Breast epithelium (tissue), 3 donors: Measurements from ENCODE around the gene HTR3B.

Experiments used
- POLR2A ChIP-seq: fragments of 450-650 bp; IDR thresholded peaks from one replicate; pipeline ENCODE4 v1.6.1; 2016; ENCODE audit warnings: antibody characterized with exemption, mild to moderate bottlenecking, moderate library complexity
- POLR2AphosphoS5 ChIP-seq, 3 donors: sonication (generic); formaldehyde crosslinking; IDR thresholded peaks; one replicate each; pipeline ENCODE4 v1.6.1; 2017; ENCODE audit warnings: antibody characterized with exemption in 3 of 3

GRCh38 chr11:113984781-113985180, 80.2 kb downstream of the HTR3B start:
- TF ChIP-seq POLR2AphosphoS5 (IDR thresholded peaks at IDR 0.05) = no peak
- TF ChIP-seq POLR2A = no peak
